Mammary epithelial cell (primary cell): ENCODE results near the gene BDP1.
"Not testable (repeated sequence)": the region's sequence is repeated elsewhere in the genome, so short reads cannot be mapped to it uniquely, and the experiment has no call there.

Source experiments
- EZH2 ChIP-seq: IDR thresholded peaks from 2 replicates; pipeline ENCODE4 v1.6.1; 2012; ENCODE audit warnings: low read length, inconsistent platforms, borderline replicate concordance
- TF ChIP-seq, protein P1 (sequence below), 2 donors: IDR thresholded peaks in 1 of 2; conservative IDR thresholded peaks in 1 of 2; 2 replicates each; pipeline ENCODE4 v1.5.1; 2011 to 2012; ENCODE audit warnings: inconsistent platforms in 2 of 2, low read length in 2 of 2, mild to moderate bottlenecking in 2 of 2, control low read depth in 1 of 2, low read depth in 1 of 2; ENCODE audit not compliant: insufficient read depth in 1 of 2; ENCODE audit errors: extremely low read depth in 1 of 2

DNA sequence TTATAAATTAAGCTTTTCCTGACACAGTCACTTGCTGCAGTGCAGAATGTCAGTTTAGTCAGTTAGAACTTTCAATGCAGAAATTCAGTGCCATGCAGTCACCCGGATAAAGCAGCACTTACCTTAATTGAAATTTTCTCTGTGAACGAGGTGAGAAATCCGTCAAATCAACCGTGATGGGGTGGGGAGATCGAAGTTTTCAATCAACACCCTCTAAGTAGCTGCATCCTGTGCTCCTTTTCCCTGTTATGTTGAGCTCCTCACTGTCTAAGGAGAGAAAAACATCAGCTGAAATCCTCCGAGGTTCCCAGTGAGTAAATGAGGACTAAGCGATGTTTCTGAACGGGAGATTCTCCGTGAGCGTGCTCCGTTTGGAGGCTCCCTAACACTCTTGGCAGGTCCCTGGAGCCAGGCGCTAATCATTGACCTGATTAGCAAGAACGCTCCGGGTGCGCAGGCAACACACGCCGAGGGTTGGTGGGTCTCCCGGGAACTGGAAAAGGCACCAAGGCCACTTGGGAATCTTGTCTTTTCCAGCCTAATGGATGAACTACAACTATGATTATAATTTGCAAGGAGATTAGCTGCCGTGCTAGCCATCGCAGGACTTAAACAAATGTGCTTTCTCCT, 9.8 kb upstream of the BDP1 start:
- TF ChIP-seq, protein P1, sequence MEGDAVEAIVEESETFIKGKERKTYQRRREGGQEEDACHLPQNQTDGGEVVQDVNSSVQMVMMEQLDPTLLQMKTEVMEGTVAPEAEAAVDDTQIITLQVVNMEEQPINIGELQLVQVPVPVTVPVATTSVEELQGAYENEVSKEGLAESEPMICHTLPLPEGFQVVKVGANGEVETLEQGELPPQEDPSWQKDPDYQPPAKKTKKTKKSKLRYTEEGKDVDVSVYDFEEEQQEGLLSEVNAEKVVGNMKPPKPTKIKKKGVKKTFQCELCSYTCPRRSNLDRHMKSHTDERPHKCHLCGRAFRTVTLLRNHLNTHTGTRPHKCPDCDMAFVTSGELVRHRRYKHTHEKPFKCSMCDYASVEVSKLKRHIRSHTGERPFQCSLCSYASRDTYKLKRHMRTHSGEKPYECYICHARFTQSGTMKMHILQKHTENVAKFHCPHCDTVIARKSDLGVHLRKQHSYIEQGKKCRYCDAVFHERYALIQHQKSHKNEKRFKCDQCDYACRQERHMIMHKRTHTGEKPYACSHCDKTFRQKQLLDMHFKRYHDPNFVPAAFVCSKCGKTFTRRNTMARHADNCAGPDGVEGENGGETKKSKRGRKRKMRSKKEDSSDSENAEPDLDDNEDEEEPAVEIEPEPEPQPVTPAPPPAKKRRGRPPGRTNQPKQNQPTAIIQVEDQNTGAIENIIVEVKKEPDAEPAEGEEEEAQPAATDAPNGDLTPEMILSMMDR (conservative IDR thresholded peaks at IDR 0.05 in 1 of 2, IDR thresholded peaks at IDR 0.05 in 1 of 2; ENCODE audit: extremely low read depth in 1 of 2, insufficient read depth in 1 of 2, low read depth in 1 of 2, low read length in 2 of 2): not testable (repeated sequence)
- TF ChIP-seq EZH2: not testable (repeated sequence)
